ENCODE data around the gene MUL1. TPM values are rescaled to one million over a fixed set of nuclear protein-coding genes. Genes with fewer than 3 reads are reported as not detected.
A peak's percentile ranks its signal among the peaks of the same experiment; 100 is the strongest.

Gene MUL1
- total RNA-seq, 1 donor from 2014 or later: 34.5 TPM

DNA sequence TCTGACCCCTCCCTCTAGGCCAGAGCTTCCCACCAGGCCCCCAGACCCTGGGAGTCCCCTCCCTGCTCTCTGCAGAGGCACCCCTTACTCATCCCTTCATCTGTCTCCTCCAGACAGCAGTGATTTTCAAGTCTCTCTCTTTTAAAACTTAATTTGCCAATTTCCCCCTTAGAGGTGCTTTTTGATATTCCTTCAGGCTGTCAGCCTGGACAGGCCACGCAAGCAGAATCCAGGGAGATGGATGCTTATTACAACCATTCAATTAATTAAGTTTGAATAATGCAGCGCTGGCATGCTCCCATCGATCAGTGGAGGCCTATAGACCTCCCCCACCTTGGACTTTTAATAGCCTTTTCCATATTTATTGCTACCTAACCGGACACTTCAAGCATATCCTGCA lies 28.1 kb downstream of the MUL1 start:
- TF ChIP-seq CTCF (IDR thresholded peaks at IDR 0.05): no peak
- H3K4me3 ChIP-seq: no peak overlapping the region
- no peak for ATAC-seq
- intact Hi-C loops (cut with DNase I): no loop called here
- DNase-seq: peak; percentile 28
- no peak overlapping the region for H3K27ac ChIP-seq
- H3K9me3 ChIP-seq: no peaks in the 10 kb centered on the region
- H3K4me1 ChIP-seq: peaks cover 25% of the 10 kb centered on the region
- no peaks in the 10 kb centered on the region for H3K36me3 ChIP-seq
- peaks cover 58% of the 10 kb centered on the region for H3K27me3 ChIP-seq

DNA sequence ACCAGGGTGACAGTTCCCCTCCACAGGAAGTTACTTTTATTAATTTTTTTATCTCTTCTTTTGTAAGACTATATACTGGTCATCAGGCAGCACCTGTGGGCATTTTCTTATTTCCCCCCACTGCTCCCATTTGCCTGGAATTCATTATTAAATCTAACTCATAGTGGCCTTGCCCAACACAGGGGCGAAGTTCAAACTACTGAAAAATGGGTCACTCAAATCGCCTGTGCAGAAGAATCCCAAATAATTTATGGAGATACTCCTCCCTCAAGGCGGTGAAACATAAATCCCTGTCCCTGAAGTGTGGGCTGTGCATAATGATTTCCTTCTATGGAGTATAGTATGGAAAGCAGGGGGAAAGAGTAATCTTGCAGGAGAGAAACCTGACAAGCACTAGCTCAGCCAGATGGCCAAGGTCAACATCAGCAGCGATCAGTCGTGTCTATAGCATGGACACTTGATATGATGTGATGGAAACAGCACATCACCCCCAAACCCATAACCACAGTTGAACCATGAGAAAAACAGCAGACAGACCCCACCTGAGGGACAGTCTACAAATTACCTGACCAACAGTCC lies 29.8 kb downstream of the MUL1 start:
- no peak overlapping the region for H3K4me3 ChIP-seq
- no peaks in the 10 kb centered on the region for H3K9me3 ChIP-seq
- H3K36me3 ChIP-seq: no peaks in the 10 kb centered on the region
- DNase-seq (no peak), ATAC-seq (no peak)
- no peak for TF ChIP-seq CTCF (IDR thresholded peaks at IDR 0.05)
- peaks cover 54% of the 10 kb centered on the region for H3K27me3 ChIP-seq
- H3K4me1 ChIP-seq: peaks cover 16% of the 10 kb centered on the region
- intact Hi-C loops (cut with DNase I): no loop called here
- H3K27ac ChIP-seq: no peak overlapping the region

DNA sequence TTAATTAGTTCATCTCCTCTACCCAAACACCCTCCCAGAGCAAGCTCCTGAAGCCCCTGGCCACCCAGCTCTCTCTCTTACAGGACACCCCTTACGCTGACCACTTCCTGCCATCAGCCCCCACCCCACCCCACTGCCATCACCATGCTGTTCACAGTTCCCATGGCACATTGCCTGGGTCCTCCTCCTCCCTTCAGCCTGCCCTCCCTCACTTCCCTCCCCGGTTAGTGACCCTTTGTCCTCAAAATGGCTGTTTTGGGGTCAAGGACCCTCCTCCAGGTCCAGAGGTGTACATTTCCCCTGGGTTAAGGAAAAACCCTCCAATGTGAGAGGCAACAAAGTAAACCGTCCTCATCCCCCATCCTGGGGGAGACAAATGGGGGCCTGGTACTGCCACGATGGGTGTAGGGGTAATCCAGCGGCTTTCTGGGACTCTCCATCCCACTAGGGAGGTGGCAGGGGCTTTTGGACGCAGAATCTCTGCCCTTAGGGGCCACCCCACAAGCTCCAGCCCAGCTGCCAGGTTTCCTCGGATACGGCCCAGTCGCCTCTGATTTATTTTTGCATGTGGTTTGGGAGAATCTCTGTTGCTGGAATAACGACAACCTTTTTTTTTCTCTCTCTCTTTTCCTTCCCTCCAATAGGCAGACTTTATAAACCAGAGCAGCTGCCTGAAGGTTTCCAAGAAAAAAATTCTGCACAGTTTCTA lies 30.4 kb downstream of the MUL1 start:
- Histone ChIP-seq H3K27me3 (peaks cover 50% of the 10 kb centered on the region), H3K4me3 (no peak overlapping the region), H3K27ac (no peak overlapping the region), H3K9me3 (no peaks in the 10 kb centered on the region), H3K4me1 (peaks cover 16% of the 10 kb centered on the region), H3K36me3 (no peaks in the 10 kb centered on the region)
- intact Hi-C loops (cut with DNase I): no loop called here
- ATAC-seq (no peak), DNase-seq (no peak)
- no peak for TF ChIP-seq CTCF (IDR thresholded peaks at IDR 0.05)

GRCh38 chr1:20476265-20477038 lies 31.5 kb downstream of the MUL1 start:
- no peak overlapping the region for H3K4me3 ChIP-seq
- H3K4me1 ChIP-seq: peaks cover 16% of the 10 kb centered on the region
- peaks cover 50% of the 10 kb centered on the region for H3K27me3 ChIP-seq
- H3K9me3 ChIP-seq: no peaks in the 10 kb centered on the region
- H3K27ac ChIP-seq: no peak overlapping the region
- DNase-seq (no peak), ATAC-seq (no peak)
- TF ChIP-seq CTCF (IDR thresholded peaks at IDR 0.05): no peak
- intact Hi-C loops (cut with DNase I): no loop called here
- H3K36me3 ChIP-seq: no peaks in the 10 kb centered on the region

GRCh38 chr1:20474996-20475395 lies 33.0 kb downstream of the MUL1 start:
- ATAC-seq (no peak), DNase-seq (no peak)
- no peak overlapping the region for H3K27ac ChIP-seq
- no peak overlapping the region for H3K4me3 ChIP-seq
- H3K27me3 ChIP-seq: peaks cover 46% of the 10 kb centered on the region
- peaks cover 16% of the 10 kb centered on the region for H3K4me1 ChIP-seq
- H3K36me3 ChIP-seq: no peaks in the 10 kb centered on the region
- intact Hi-C loops (cut with DNase I): no loop called here
- no peaks in the 10 kb centered on the region for H3K9me3 ChIP-seq
- no peak for TF ChIP-seq CTCF (IDR thresholded peaks at IDR 0.05)
